ENCODE data around the gene ARF6. TPM values are rescaled to one million over a fixed set of nuclear protein-coding genes. Genes with fewer than 3 reads are reported as not detected.

ARF6 gene
- total and polyA plus RNA-seq, 9 of the 15 experiments (the other 6 are each of a cell fraction or from before 2014, with no cell fraction given), result 15.3 to 35.2 (median 24.9) TPM

- no peaks in the 10 kb centered on the region for H3K27me3 ChIP-seq (ENCODE audit: control insufficient read depth in 2 of 2, insufficient read depth in 2 of 2, low read length in 2 of 2)
- no peak for DNase-seq (ENCODE audit: extremely low read depth in 1 of 4, low spot score in 3 of 4)
- no peak for TF ChIP-seq HDAC2 (IDR thresholded peaks at IDR 0.05)
- TF ChIP-seq AFF4 (CRISPR knock-in tag; IDR thresholded peaks at IDR 0.05), result no peak
- no peak for TF ChIP-seq ZNF12 (CRISPR knock-in tag; IDR thresholded peaks at IDR 0.05)
- TF ChIP-seq E2F4 (CRISPR knock-in tag; IDR thresholded peaks at IDR 0.05; ENCODE audit: low read depth), result no peak
- no peak for TF ChIP-seq TFE3 (CRISPR knock-in tag; IDR thresholded peaks at IDR 0.05)
- TF ChIP-seq HSF4 (CRISPR knock-in tag; IDR thresholded peaks at IDR 0.05; ENCODE audit: borderline replicate concordance), result no peak
- TF ChIP-seq ZNF778 (CRISPR knock-in tag; IDR thresholded peaks at IDR 0.05), result no peak
- TF ChIP-seq ZNF143 (CRISPR knock-in tag; IDR thresholded peaks at IDR 0.05), result no peak
- TF ChIP-seq RBM22 (IDR thresholded peaks at IDR 0.05; ENCODE audit: low read depth, low read length, poor library complexity, severe bottlenecking), result no peak
- no peak for TF ChIP-seq ZC3H4 (CRISPR knock-in tag; IDR thresholded peaks at IDR 0.05; ENCODE audit: borderline replicate concordance)
- no peak for TF ChIP-seq SRSF3 (IDR thresholded peaks at IDR 0.05; ENCODE audit: insufficient read depth, low read length)
- no peak for TF ChIP-seq ZNF324 (CRISPR knock-in tag; IDR thresholded peaks at IDR 0.05)
- TF ChIP-seq ZBTB49 (CRISPR knock-in tag; IDR thresholded peaks at IDR 0.05; ENCODE audit: borderline replicate concordance), result no peak
- no peak for TF ChIP-seq RFX7 (CRISPR knock-in tag; IDR thresholded peaks at IDR 0.05)
Observed at GRCh38 chr14:49918706-49919105, 25.8 kb downstream of the ARF6 start.

More at GRCh38 chr14:49918706-49919105, 25.8 kb downstream of the ARF6 start:
- Histone ChIP-seq H3K4me3 (no peak overlapping the region), H4K20me1 (replicated peaks; ENCODE audit: control insufficient read depth, insufficient read depth, low read length) (no peaks in the 10 kb centered on the region), H3K36me3 (ENCODE audit: control insufficient read depth, insufficient read depth, low read length) (no peaks in the 10 kb centered on the region), H3K9ac (ENCODE audit: insufficient read depth in 1 of 2, low read depth in 2 of 2, low read length in 2 of 2) (no peak overlapping the region), H3K79me2 (ENCODE audit: control insufficient read depth, insufficient read depth, low read length) (no peaks in the 10 kb centered on the region), H3K4me2 (ENCODE audit: insufficient read depth, low read length) (no peak overlapping the region), H3K4me1 (replicated peaks in 1 of 2; ENCODE audit: control insufficient read depth in 2 of 2, insufficient read depth in 2 of 2, low read length in 2 of 2) (no peaks in the 10 kb centered on the region; a peak in 3 of 5 replicates), H3K9me1 (ENCODE audit: control insufficient read depth, insufficient read depth, low read length) (no peaks in the 10 kb centered on the region), H2AFZ (ENCODE audit: low read depth, low read length) (no peak overlapping the region), H3K27ac (ENCODE audit: extremely low read depth, low read depth, low read length) (no peak overlapping the region), H3K9me3 (replicated peaks; ENCODE audit: control insufficient read depth, insufficient read depth, low read depth, low read length) (no peaks in the 10 kb centered on the region)
- 73% methylated on average over 2 of the region's 2 CpGs for WGBS (ENCODE audit: insufficient coverage, low coverage, missing lambda C conversion rate)
- CTCF ChIA-PET (ENCODE audit: low intra/inter-chr PET ratio), result no interaction called here
- in situ Hi-C loops (cut with MboI) (no loop called here), intact Hi-C loops (cut with micrococcal nuclease) (no loop called here)
- ATAC-seq (no peak), FAIRE-seq (no peak)
- POLR2A ChIA-PET, result no interaction called here
- BruUV-seq (replicated peaks), result no TSS peak

All from K562 (cell line).